Gastroesophageal sphincter (tissue), 4 donors: ENCODE measurements around the gene PRX. TPM values are rescaled to one million over a fixed set of nuclear protein-coding genes. Genes with fewer than 3 reads are reported as not detected.

ENCODE experiments used
- ATAC-seq: fragments of 150-250 bp; one replicate; pipeline ENCODE4 v1.9.1; 2016; ENCODE audit warnings: mild to moderate bottlenecking, moderate library complexity
- H3K27ac ChIP-seq, 4 donors: fragments of 200-600 bp; sonication (generic) in 3 of 4; 1 replicate in 3 of 4; 2 replicates in 1 of 4; pipeline ENCODE4 v1.5.1; 2016 to 2019
- H3K27me3 ChIP-seq: fragments of 200-600 bp; sonication (generic); one replicate; pipeline ENCODE4 v1.5.1; 2019
- H3K36me3 ChIP-seq, 2 donors: fragments of 200-600 bp; sonication (generic); one replicate each; pipeline ENCODE4 v1.5.1; 2019; ENCODE audit warnings: control low read depth in 1 of 2
- H3K4me1 ChIP-seq, 3 donors: fragments of 200-600 bp; sonication (generic); 1 replicate in 2 of 3; 2 replicates in 1 of 3; pipeline ENCODE4 v1.5.1; 2016 to 2019; ENCODE audit warnings: control low read depth in 2 of 3
- H3K4me3 ChIP-seq, 2 donors: fragments of 200-600 bp; sonication (generic); one replicate each; pipeline ENCODE4 v1.5.1; 2019; ENCODE audit warnings: mild to moderate bottlenecking in 1 of 2, moderate library complexity in 1 of 2
- H3K9me3 ChIP-seq, 3 donors: fragments of 200-600 bp; sonication (generic); one replicate each; pipeline ENCODE4 v1.5.1; 2017 to 2019; ENCODE audit warnings: control low read depth in 2 of 3
- EP300 ChIP-seq: sonication (generic); formaldehyde crosslinking; IDR thresholded peaks from one replicate; pipeline ENCODE4 v1.6.1; 2017; ENCODE audit warnings: antibody characterized with exemption, mild to moderate bottlenecking
- POLR2A ChIP-seq, 2 donors: fragments of 450-650 bp; IDR thresholded peaks; one replicate each; pipeline ENCODE4 v1.6.1; 2017; ENCODE audit warnings: antibody characterized with exemption in 2 of 2, mild to moderate bottlenecking in 2 of 2, moderate library complexity in 1 of 2
- POLR2AphosphoS5 ChIP-seq: sonication (generic); formaldehyde crosslinking; IDR thresholded peaks from one replicate; pipeline ENCODE4 v1.6.1; 2017; ENCODE audit warnings: antibody characterized with exemption
- WGBS, 2 donors: methylation state at CpG; one replicate each; pipeline ENCODE4 v1.1.5; 2018; ENCODE audit warnings: low coverage in 1 of 2; 5-methylcytosine and 5-hydroxymethylcytosine counted together
- total RNA-seq, 4 donors: library from RNA; depleted of rRNA; stranded (reverse); fragments of >200 nt; gene quantifications; one replicate each; pipeline ENCODE4 v1.1.0, GENCODE V29; 2016
- TF ChIP-seq, protein P1 (sequence below), 4 experiments: fragments of 200-600 bp in 2 of 4; fragments of 450-650 bp in 2 of 4; sonication (generic) in 1 of 4; IDR thresholded peaks; one replicate each; pipeline ENCODE4 v1.5.1; 2017 to 2019; ENCODE audit warnings: antibody characterized with exemption in 4 of 4, mild to moderate bottlenecking in 2 of 4, moderate library complexity in 2 of 4

PRX gene
- total RNA-seq, 4 donors from 2014 or later: 4.5 to 12.7 (median 6.7) TPM

DNA sequence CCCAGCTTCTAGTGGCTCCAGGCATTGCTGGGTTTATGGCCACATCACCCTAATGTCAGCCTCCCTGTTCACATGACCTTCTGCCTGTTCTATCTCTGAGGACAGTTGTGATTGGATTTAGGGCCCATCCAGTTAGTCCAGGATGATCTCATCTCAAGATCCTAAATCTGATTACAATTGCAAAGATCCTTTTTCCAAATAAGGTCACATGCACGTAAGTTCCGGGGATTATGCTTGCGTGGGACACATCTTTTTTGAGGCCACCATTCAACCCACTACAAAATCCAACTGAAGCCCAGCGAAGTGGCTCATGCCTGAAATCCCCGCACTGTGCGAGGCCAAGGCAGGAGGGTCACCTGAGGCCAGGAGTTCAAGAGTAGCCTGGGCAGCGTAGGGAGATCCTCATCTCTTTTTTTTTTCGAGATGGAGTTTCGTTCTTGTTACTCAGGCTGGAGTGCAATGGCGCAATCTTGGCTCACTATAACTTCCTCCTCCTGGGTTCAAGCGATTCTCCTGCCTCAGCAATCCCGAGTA is 52.4 kb downstream of the PRX start:
- Histone ChIP-seq H3K36me3 (peaks cover 0 to 19% of the 10 kb centered on the region in 2 donors), H3K4me1 (peaks cover 0 to 18% (median 3%) of the 10 kb centered on the region in 3 donors), H3K4me3 (no peak overlapping the region), H3K27ac (no peak overlapping the region), H3K27me3 (no peaks in the 10 kb centered on the region), H3K9me3 (no peaks in the 10 kb centered on the region)
- TF ChIP-seq POLR2A (IDR thresholded peaks at IDR 0.05) (no peak), POLR2AphosphoS5 (no peak), EP300 (no peak)
- TF ChIP-seq, protein P1, sequence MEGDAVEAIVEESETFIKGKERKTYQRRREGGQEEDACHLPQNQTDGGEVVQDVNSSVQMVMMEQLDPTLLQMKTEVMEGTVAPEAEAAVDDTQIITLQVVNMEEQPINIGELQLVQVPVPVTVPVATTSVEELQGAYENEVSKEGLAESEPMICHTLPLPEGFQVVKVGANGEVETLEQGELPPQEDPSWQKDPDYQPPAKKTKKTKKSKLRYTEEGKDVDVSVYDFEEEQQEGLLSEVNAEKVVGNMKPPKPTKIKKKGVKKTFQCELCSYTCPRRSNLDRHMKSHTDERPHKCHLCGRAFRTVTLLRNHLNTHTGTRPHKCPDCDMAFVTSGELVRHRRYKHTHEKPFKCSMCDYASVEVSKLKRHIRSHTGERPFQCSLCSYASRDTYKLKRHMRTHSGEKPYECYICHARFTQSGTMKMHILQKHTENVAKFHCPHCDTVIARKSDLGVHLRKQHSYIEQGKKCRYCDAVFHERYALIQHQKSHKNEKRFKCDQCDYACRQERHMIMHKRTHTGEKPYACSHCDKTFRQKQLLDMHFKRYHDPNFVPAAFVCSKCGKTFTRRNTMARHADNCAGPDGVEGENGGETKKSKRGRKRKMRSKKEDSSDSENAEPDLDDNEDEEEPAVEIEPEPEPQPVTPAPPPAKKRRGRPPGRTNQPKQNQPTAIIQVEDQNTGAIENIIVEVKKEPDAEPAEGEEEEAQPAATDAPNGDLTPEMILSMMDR (IDR thresholded peaks at IDR 0.05): no peak
- 88 to 98% methylated on average over 4 to 12 of the region's 12 CpGs for WGBS, 2 donors
- no peak for ATAC-seq

DNA sequence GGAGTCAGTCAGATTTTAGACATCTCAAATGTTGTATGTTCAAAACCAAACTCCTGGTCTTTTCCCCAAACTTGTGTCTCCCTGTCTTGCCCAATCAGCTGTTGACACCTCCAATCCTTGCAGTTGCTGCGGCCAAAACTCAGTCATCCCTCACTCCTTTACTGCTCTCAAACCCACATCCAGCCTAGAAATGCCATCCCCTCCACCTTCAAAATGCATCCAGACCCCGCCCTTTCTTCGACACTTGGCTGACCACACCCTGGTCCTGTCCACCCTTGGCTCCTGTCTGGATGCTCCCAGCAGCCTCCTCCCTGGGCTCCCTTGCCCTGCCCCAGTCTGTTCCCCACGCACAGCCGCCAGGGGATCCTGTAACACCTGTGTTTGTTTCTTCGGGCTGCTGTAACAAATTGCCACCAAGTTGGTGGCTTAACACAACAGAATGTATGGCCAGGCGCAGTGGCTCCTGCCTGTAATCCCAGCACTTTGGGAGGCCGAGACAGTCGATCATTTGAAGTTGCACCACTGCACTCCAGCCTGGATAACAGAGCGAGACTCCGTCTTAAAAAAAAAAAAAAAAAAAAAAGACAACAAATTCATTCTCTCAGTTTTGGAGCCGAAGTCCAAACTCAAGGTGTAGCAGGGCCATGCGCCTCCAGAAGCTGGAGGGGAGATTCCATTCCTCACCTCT is 53.0 kb downstream of the PRX start:
- H3K9me3 ChIP-seq: no peaks in the 10 kb centered on the region
- H3K4me1 ChIP-seq: peaks cover 0 to 12% (median 0%) of the 10 kb centered on the region in 3 donors
- no peak overlapping the region for H3K27ac ChIP-seq
- H3K36me3 ChIP-seq: peaks cover 0 to 19% of the 10 kb centered on the region in 2 donors
- H3K27me3 ChIP-seq: no peaks in the 10 kb centered on the region
- WGBS, 2 donors: 86 to 96% methylated on average over 6 to 7 of the region's 13 CpGs
- TF ChIP-seq, protein P1 (IDR thresholded peaks at IDR 0.05): no peak
- no peak for TF ChIP-seq POLR2A (IDR thresholded peaks at IDR 0.05)
- TF ChIP-seq POLR2AphosphoS5: no peak
- TF ChIP-seq EP300: no peak
- no peak overlapping the region for H3K4me3 ChIP-seq
- ATAC-seq: no peak

DNA sequence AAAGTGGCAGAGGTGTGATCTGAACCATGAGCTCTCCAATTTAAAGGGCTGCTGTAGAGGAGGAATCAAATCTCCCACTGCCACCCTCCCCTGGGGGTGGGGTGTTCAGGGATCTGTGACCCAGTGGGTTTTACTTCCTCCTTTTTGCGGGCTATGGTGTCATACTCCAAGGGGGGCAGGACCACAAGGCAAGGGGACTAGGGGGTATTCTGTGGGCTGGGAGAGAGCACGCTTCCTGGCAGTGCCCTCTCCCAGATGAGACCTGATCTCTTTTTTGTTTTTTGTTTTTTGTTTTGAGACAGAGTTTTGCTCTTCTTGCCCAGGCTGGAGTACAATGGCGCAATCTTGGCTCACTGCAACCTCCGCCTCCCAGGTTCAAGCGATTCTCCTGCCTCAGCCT is 54.4 kb downstream of the PRX start:
- H3K4me3 ChIP-seq: no peak overlapping the region
- peaks cover 0 to 30% of the 10 kb centered on the region in 2 donors for H3K36me3 ChIP-seq
- H3K27ac ChIP-seq: no peak overlapping the region
- TF ChIP-seq POLR2AphosphoS5 (no peak), EP300 (no peak), POLR2A (IDR thresholded peaks at IDR 0.05) (no peak)
- TF ChIP-seq, protein P1 (IDR thresholded peaks at IDR 0.05): no peak
- peaks cover 0 to 6% (median 0%) of the 10 kb centered on the region in 3 donors for H3K4me1 ChIP-seq
- H3K9me3 ChIP-seq: no peaks in the 10 kb centered on the region
- WGBS, 2 donors: 96 to 100% methylated on average over 2 to 3 of the region's 5 CpGs
- no peaks in the 10 kb centered on the region for H3K27me3 ChIP-seq
- ATAC-seq: no peak

DNA sequence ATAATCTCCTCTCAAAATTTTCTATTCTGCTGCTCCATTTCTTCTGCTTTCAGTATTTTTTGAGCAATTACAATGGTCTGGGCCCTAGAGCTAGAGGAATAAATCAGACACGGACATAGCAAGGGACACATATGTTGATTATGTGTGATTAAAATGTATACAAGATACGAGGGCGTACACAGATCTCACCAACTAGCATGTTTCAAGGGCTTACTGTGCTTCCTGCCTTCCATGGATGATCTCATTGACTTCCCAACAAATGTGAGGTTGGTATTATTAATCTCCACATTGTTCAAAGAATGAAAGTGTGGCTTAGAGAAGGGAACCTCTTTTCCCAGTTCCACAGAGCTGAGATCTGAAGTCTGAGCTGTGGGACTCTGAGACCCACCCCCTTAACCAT is 55.5 kb downstream of the PRX start:
- H3K27ac ChIP-seq: no peak overlapping the region
- no peak overlapping the region for H3K4me3 ChIP-seq
- H3K9me3 ChIP-seq: no peaks in the 10 kb centered on the region
- H3K27me3 ChIP-seq: no peaks in the 10 kb centered on the region
- H3K36me3 ChIP-seq: peaks cover 0 to 41% of the 10 kb centered on the region in 2 donors
- 63 to 86% methylated on average over 1 to 3 of the region's 3 CpGs for WGBS, 2 donors
- TF ChIP-seq EP300: no peak
- TF ChIP-seq POLR2A (IDR thresholded peaks at IDR 0.05): no peak
- TF ChIP-seq POLR2AphosphoS5: no peak
- TF ChIP-seq, protein P1 (IDR thresholded peaks at IDR 0.05): no peak
- peaks cover 0 to 6% (median 0%) of the 10 kb centered on the region in 3 donors for H3K4me1 ChIP-seq
- no peak for ATAC-seq
